GM12874 (cell line): Measurements from ENCODE around the gene APOC4.

Source experiments
- CTCF ChIP-seq: IDR thresholded peaks from 2 replicates; pipeline ENCODE4 v1.5.1; 2011; ENCODE audit warnings: low read depth, mild to moderate bottlenecking, control low read depth, low read length, moderate library complexity; ENCODE audit not compliant: insufficient read depth

Gene APOC4

GRCh38 chr19:44988896-44989556, 47.0 kb downstream of the APOC4 start:
- TF ChIP-seq CTCF: peak; percentile 88

GRCh38 chr19:44990459-44990858, 48.4 kb downstream of the APOC4 start:
- no peak for TF ChIP-seq CTCF

- TF ChIP-seq CTCF: no peak
Observed at GRCh38 chr19:44990966-44991365, 48.9 kb downstream of the APOC4 start.

GRCh38 chr19:44992336-44993163, 50.5 kb downstream of the APOC4 start:
- no peak for TF ChIP-seq CTCF

DNA sequence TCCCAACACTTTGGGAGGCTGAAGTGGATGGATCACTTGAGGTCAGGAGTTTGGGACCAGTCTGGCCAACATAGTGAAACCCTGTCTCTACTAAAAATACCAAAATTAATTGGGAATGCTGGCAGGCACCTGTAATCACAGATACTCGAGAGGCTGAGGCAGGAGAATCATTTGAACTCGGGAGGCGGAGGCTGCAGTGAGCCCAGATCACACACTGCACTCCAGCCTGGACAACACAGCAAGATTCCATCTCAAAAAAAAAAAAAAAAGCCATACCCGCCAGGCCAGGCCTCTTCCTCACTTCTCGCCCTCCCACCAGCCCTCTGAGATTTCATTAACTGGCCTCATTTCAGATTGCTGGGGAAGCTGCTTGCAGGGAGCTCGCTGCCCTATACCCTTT, 51.5 kb downstream of the APOC4 start:
- no peak for TF ChIP-seq CTCF

- no peak for TF ChIP-seq CTCF
Observed at GRCh38 chr19:44993926-44994537, 52.0 kb downstream of the APOC4 start.
